Inflammatory macrophage treated with lipopolysaccharide for 1 hour (primary cell): ENCODE results near the gene PHACTR4.
A peak's percentile ranks its signal among the peaks of the same experiment; 100 is the strongest.
"Not testable (repeated sequence)": the region's sequence is repeated elsewhere in the genome, so short reads cannot be mapped to it uniquely, and the experiment has no call there.

Experiments
- DNase-seq, 2 donors: peaks; one replicate each; pipeline ENCODE4 v3.0.0-alpha.2; 2020 to 2022

The PHACTR4 gene

GRCh38 chr1:28371010-28371377, 1.5 kb downstream of the PHACTR4 start:
- no peak for DNase-seq

GRCh38 chr1:28373450-28373849, 3.9 kb downstream of the PHACTR4 start:
- DNase-seq: not testable (repeated sequence)

GRCh38 chr1:28374297-28374696, 4.8 kb downstream of the PHACTR4 start:
- DNase-seq: no peak

- DNase-seq: not testable (repeated sequence)
These were observed 6.1 kb downstream of the PHACTR4 start for GRCh38 chr1:28375598-28375997.

- DNase-seq: not testable (repeated sequence)
These were observed 6.7 kb downstream of the PHACTR4 start for GRCh38 chr1:28376195-28376594.

- DNase-seq: no peak
These were observed 9.4 kb downstream of the PHACTR4 start for GRCh38 chr1:28378906-28379305.

- DNase-seq: no peak
These were observed 10.9 kb downstream of the PHACTR4 start for GRCh38 chr1:28380394-28380793.

- DNase-seq: not testable (repeated sequence)
These were observed 14.2 kb downstream of the PHACTR4 start for GRCh38 chr1:28383785-28384184.

- peak; percentile 36 to 47 for DNase-seq
These were observed 22.6 kb downstream of the PHACTR4 start for GRCh38 chr1:28392027-28392652.

- no peak for DNase-seq
These were observed 24.6 kb downstream of the PHACTR4 start for GRCh38 chr1:28394136-28394535.

- DNase-seq: no peak
These were observed 25.6 kb downstream of the PHACTR4 start for GRCh38 chr1:28395181-28395580.

- no peak for DNase-seq
These were observed 32.2 kb downstream of the PHACTR4 start for GRCh38 chr1:28401760-28402159.

GRCh38 chr1:28409090-28409489, 39.5 kb downstream of the PHACTR4 start:
- DNase-seq: no peak

GRCh38 chr1:28411656-28412055, 42.1 kb downstream of the PHACTR4 start:
- no peak for DNase-seq

- DNase-seq: no peak
These were observed 43.2 kb downstream of the PHACTR4 start for GRCh38 chr1:28412731-28413130.

- DNase-seq: no peak
These were observed 47.1 kb downstream of the PHACTR4 start for GRCh38 chr1:28416509-28417194.

GRCh38 chr1:28417441-28417922, 47.9 kb downstream of the PHACTR4 start:
- peak in 1 of 2 donors; percentile 32 for DNase-seq

GRCh38 chr1:28417926-28418637, 48.5 kb downstream of the PHACTR4 start:
- DNase-seq: no peak

- no peak for DNase-seq
These were observed 52.2 kb downstream of the PHACTR4 start for GRCh38 chr1:28421744-28422143.

- no peak for DNase-seq
These were observed 57.3 kb downstream of the PHACTR4 start for GRCh38 chr1:28426831-28427230.

GRCh38 chr1:28428012-28428411, 58.5 kb downstream of the PHACTR4 start:
- DNase-seq: peak; percentile 47 to 53

GRCh38 chr1:28428990-28429520, 59.5 kb downstream of the PHACTR4 start:
- no peak for DNase-seq

GRCh38 chr1:28436211-28436769, 66.8 kb downstream of the PHACTR4 start:
- DNase-seq: no peak
